AG04449 (cell line): Measurements from ENCODE around the gene SGPL1.

ENCODE experiments used
- CTCF ChIA-PET: fragments of 350-600 bp; formaldehyde crosslinking; extraction: SDS; loops from one replicate; lab custom pipeline; 2021; ENCODE audit warnings: antibody characterized with exemption; lab: Yijun Ruan, JAX
- POLR2A ChIA-PET: fragments of 400-600, 350-600 bp; formaldehyde crosslinking; extraction: SDS; loops from one replicate; lab custom pipeline; 2020; ENCODE audit warnings: antibody characterized with exemption, inconsistent platforms; lab: Yijun Ruan, JAX
- DNase-seq: peaks from one replicate; pipeline ENCODE4 v3.0.0-alpha.2; 2010; ENCODE audit warnings: low read depth, low spot score
- H3K4me3 ChIP-seq: 2 replicates; pipeline ENCODE4 v1.5.1; 2011; ENCODE audit warnings: low read depth, mild to moderate bottlenecking, control low read depth, low read length
- CTCF ChIP-seq: IDR thresholded peaks from one replicate; pipeline ENCODE4 v1.5.1; 2011; ENCODE audit warnings: mild to moderate bottlenecking, moderate library complexity, low read length, control low read depth, inconsistent platforms; ENCODE audit not compliant: insufficient read depth; ENCODE audit errors: missing control alignments

SGPL1 gene

GRCh38 chr10:70832852-70833528 is 17.2 kb downstream of the SGPL1 start:
- CTCF ChIA-PET: interaction anchor here (1.0 to 3.0 kb wide), 9 partner anchors 11 to 283 kb away, joined by 3 to 14 read pairs (median 3); partner anchors contain the start of gene SGPL1
- POLR2A ChIA-PET: interaction anchor here (0.9 to 2.3 kb wide), 3 partner anchors 15 to 17 kb away, joined by 4 to 8 read pairs (median 4); partner anchors contain the start of gene SGPL1
- TF ChIP-seq CTCF: no peak
- no peak overlapping the region for H3K4me3 ChIP-seq
- DNase-seq: peak; percentile 88

GRCh38 chr10:70833601-70834000 is 17.9 kb downstream of the SGPL1 start:
- CTCF ChIA-PET: interaction anchor here (1.0 to 3.0 kb wide), 7 partner anchors 17 to 717 kb away, joined by 3 to 14 read pairs (median 3); partner anchors contain the start of gene SGPL1
- POLR2A ChIA-PET: interaction anchor here (1.4 to 2.3 kb wide), 2 partner anchors 16 to 17 kb away, joined by 4 to 8 read pairs; partner anchors contain the start of gene SGPL1
- no peak for TF ChIP-seq CTCF
- DNase-seq: no peak
- H3K4me3 ChIP-seq: no peak overlapping the region

GRCh38 chr10:70834021-70834420 is 18.3 kb downstream of the SGPL1 start:
- no peak for DNase-seq
- H3K4me3 ChIP-seq: no peak overlapping the region
- ChIA-PET POLR2A (interaction anchor here (2.3 kb wide), 1 partner anchor 18 kb away, joined by 8 read pairs; the partner anchor contains the start of gene SGPL1), CTCF (interaction anchor here (1.2 to 3.0 kb wide), 6 partner anchors 17 to 718 kb away, joined by 3 to 14 read pairs (median 4); partner anchors contain the start of gene SGPL1)
- no peak for TF ChIP-seq CTCF

GRCh38 chr10:70834441-70835151 is 18.8 kb downstream of the SGPL1 start:
- TF ChIP-seq CTCF: no peak

GRCh38 chr10:70836319-70836718 is 20.6 kb downstream of the SGPL1 start:
- no peak for TF ChIP-seq CTCF
- H3K4me3 ChIP-seq: no peak overlapping the region
- CTCF ChIA-PET: interaction anchor here (0.6 to 2.3 kb wide), 3 partner anchors 10 to 286 kb away, joined by 3 to 8 read pairs (median 3); no protein-coding TSS in a partner anchor
- POLR2A ChIA-PET: no interaction called here
- no peak for DNase-seq

More at GRCh38 chr10:70834441-70835151, 18.8 kb downstream of the SGPL1 start:
- POLR2A ChIA-PET: no interaction called here
- CTCF ChIA-PET: interaction anchor here (1.0 to 3.0 kb wide), 8 partner anchors 12 to 718 kb away, joined by 3 to 14 read pairs (median 4); partner anchors contain the start of gene SGPL1
- H3K4me3 ChIP-seq: no peak overlapping the region
- no peak for DNase-seq
